Keratinocyte (primary cell): Measurements from ENCODE around the gene CACNA2D1. TPM values are rescaled to one million over a fixed set of nuclear protein-coding genes. Genes with fewer than 3 reads are reported as not detected.

Experiments
- DNase-seq: peaks from one replicate; pipeline ENCODE4 v3.0.0-alpha.2; 2011; ENCODE audit warnings: low read depth, missing footprints, low spot score
- FAIRE-seq: peaks from 2 replicates; lab custom pipeline; 2011; peaks lifted over from hg19 to GRCh38; lab: Jason Lieb, UNC
- H2AFZ ChIP-seq: 2 replicates; pipeline ENCODE4 v1.6.0; 2012; ENCODE audit warnings: low read length, control low read depth, inconsistent platforms; ENCODE audit not compliant: control insufficient read depth
- H3K27ac ChIP-seq: 2 replicates; pipeline ENCODE4 v1.5.1; 2011; ENCODE audit warnings: low read length; ENCODE audit not compliant: control insufficient read depth, insufficient read depth
- H3K27me3 ChIP-seq: 3 replicates; pipeline ENCODE4 v1.6.0; 2011; ENCODE audit warnings: low read length; ENCODE audit not compliant: control insufficient read depth, insufficient read depth; ENCODE audit errors: extremely low read depth
- H3K36me3 ChIP-seq, 2 experiments: 2 replicates in 1 of 2; 3 replicates in 1 of 2; pipeline ENCODE4 v1.5.1; 2011; ENCODE audit warnings: low read length in 2 of 2, mild to moderate bottlenecking in 1 of 2; ENCODE audit not compliant: control insufficient read depth in 2 of 2, insufficient read depth in 2 of 2; ENCODE audit errors: extremely low read depth in 1 of 2
- H3K4me1 ChIP-seq: 3 replicates; pipeline ENCODE4 v1.5.1; 2011; ENCODE audit warnings: low read length; ENCODE audit not compliant: control insufficient read depth, insufficient read depth; ENCODE audit errors: extremely low read depth
- H3K4me2 ChIP-seq: 3 replicates; pipeline ENCODE4 v1.6.0; 2011; ENCODE audit warnings: low read depth, low read length; ENCODE audit not compliant: control insufficient read depth, insufficient read depth; ENCODE audit errors: extremely low read depth
- H3K4me3 ChIP-seq, 3 experiments: fragments of 200-600 bp in 1 of 3; sonication (generic) in 1 of 3; 2 replicates in 2 of 3; 3 replicates in 1 of 3; pipeline ENCODE4 v1.5.1; 2011 to 2016; ENCODE audit warnings: low read length in 3 of 3, mild to moderate bottlenecking in 3 of 3, control low read depth in 2 of 3, inconsistent platforms in 1 of 3, low read depth in 1 of 3, mixed read lengths in 1 of 3, mixed run types in 1 of 3, moderate library complexity in 1 of 3; ENCODE audit not compliant: control insufficient read depth in 2 of 3, insufficient read depth in 2 of 3; ENCODE audit errors: extremely low read depth in 1 of 3
- H3K79me2 ChIP-seq: 2 replicates; pipeline ENCODE4 v1.6.0; 2012; ENCODE audit warnings: low read length; ENCODE audit not compliant: control insufficient read depth, insufficient read depth
- H3K9ac ChIP-seq: 3 replicates; pipeline ENCODE4 v1.6.0; 2011; ENCODE audit warnings: low read length; ENCODE audit not compliant: control insufficient read depth, insufficient read depth; ENCODE audit errors: extremely low read depth
- H3K9me1 ChIP-seq: 3 replicates; pipeline ENCODE4 v1.6.0; 2011; ENCODE audit warnings: low read length; ENCODE audit not compliant: control insufficient read depth, insufficient read depth; ENCODE audit errors: extremely low read depth
- H3K9me3 ChIP-seq: 2 replicates; pipeline ENCODE4 v1.5.1; 2012; ENCODE audit warnings: low read depth, low read length; ENCODE audit not compliant: control insufficient read depth
- H4K20me1 ChIP-seq: 3 replicates; pipeline ENCODE4 v1.6.0; 2011; ENCODE audit warnings: low read length; ENCODE audit not compliant: control insufficient read depth, insufficient read depth; ENCODE audit errors: extremely low read depth
- CTCF ChIP-seq, 3 experiments: IDR thresholded peaks in 1 of 3; conservative IDR thresholded peaks in 1 of 3; optimal IDR thresholded peaks in 1 of 3; 2 replicates in 2 of 3; 3 replicates in 1 of 3; pipeline versions ENCODE3 to v1.5.1; 2011; ENCODE audit warnings: low read length in 3 of 3, mild to moderate bottlenecking in 3 of 3, moderate library complexity in 2 of 3, control low read depth in 1 of 3, inconsistent platforms in 1 of 3; ENCODE audit not compliant: insufficient read depth in 2 of 3; ENCODE audit errors: extremely low read depth in 1 of 3
- EZH2 ChIP-seq: IDR thresholded peaks from one replicate; pipeline ENCODE4 v1.6.1; 2012; ENCODE audit warnings: inconsistent platforms, mild to moderate bottlenecking, low read length, moderate library complexity
- dilution Hi-C: fragments of 300-500 bp; cut with MboI; formaldehyde crosslinking; loops from one replicate; pipeline ENCODE4 v1.7.0; 2020; ENCODE audit warnings: low sequenced_read_pairs; ENCODE audit not compliant: extremely low pct_ligation_motif_present
- polyA plus RNA-seq, 5 experiments: library from polyadenylated mRNA; depleted of rRNA in 3 of 5; stranded (reverse) in 3 of 5; stranded (forward) in 1 of 5; unstranded in 1 of 5; fragments of >200 nt; gene quantifications; 1 replicate in 1 of 5; 2 replicates in 3 of 5; 3 replicates in 1 of 5; pipeline versions ENCODE4 v1.2.1 to v1.2.3, GENCODE V29; 2011 to 2012; ENCODE audit warnings: missing spikeins in 2 of 5, low read depth in 1 of 5, low replicate concordance in 1 of 5

The CACNA2D1 gene
- polyA plus RNA-seq, 1 donor (not counting 4 experiments of a cell fraction or from before 2014, with no cell fraction given), result 1.8 TPM

- FAIRE-seq (no peak), DNase-seq (no peak)
- TF ChIP-seq CTCF (optimal IDR thresholded peaks at IDR 0.05 in 1 of 3, IDR thresholded peaks at IDR 0.05 in 1 of 3, conservative IDR thresholded peaks at IDR 0.05 in 1 of 3; ENCODE audit: extremely low read depth in 1 of 3, insufficient read depth in 2 of 3, low read length in 3 of 3) (no peak), EZH2 (no peak)
- Histone ChIP-seq H3K9me3 (no peaks in the 10 kb centered on the region), H3K4me2 (no peak overlapping the region), H4K20me1 (no peaks in the 10 kb centered on the region), H3K9ac (no peak overlapping the region), H3K4me1 (no peaks in the 10 kb centered on the region), H2AFZ (no peak overlapping the region), H3K79me2 (no peaks in the 10 kb centered on the region), H3K4me3 (no peak overlapping the region), H3K27me3 (no peaks in the 10 kb centered on the region), H3K27ac (no peak overlapping the region), H3K36me3 (no peaks in the 10 kb centered on the region), H3K9me1 (no peaks in the 10 kb centered on the region)
- dilution Hi-C loops, result loop anchor here (25.0 kb wide), 1 partner anchor 498 kb away; no protein-coding TSS in a partner anchor
These were observed 433.2 kb downstream of the CACNA2D1 start for GRCh38 chr7:82010416-82010815.

- Histone ChIP-seq H3K9me1 (no peaks in the 10 kb centered on the region), H3K36me3 (no peaks in the 10 kb centered on the region), H3K79me2 (no peaks in the 10 kb centered on the region), H3K4me3 (no peak overlapping the region), H3K4me1 (no peaks in the 10 kb centered on the region), H3K9ac (no peak overlapping the region), H3K27ac (no peak overlapping the region), H3K27me3 (no peaks in the 10 kb centered on the region), H2AFZ (no peak overlapping the region), H3K4me2 (no peak overlapping the region), H3K9me3 (no peaks in the 10 kb centered on the region), H4K20me1 (no peaks in the 10 kb centered on the region)
- dilution Hi-C loops, result loop anchor here (25.0 kb wide), 1 partner anchor 495 kb away; no protein-coding TSS in a partner anchor
- TF ChIP-seq EZH2 (no peak), CTCF (optimal IDR thresholded peaks at IDR 0.05 in 1 of 3, IDR thresholded peaks at IDR 0.05 in 1 of 3, conservative IDR thresholded peaks at IDR 0.05 in 1 of 3; ENCODE audit: extremely low read depth in 1 of 3, insufficient read depth in 2 of 3, low read length in 3 of 3) (no peak)
- FAIRE-seq (no peak), DNase-seq (no peak)
These were observed 436.3 kb downstream of the CACNA2D1 start for GRCh38 chr7:82007315-82007714.
